HUES6 (cell line): ENCODE measurements around the gene APMAP.
"Not testable (repeated sequence)": the region's sequence is repeated elsewhere in the genome, so short reads cannot be mapped to it uniquely, and the experiment has no call there.

Experiments
- H3K27ac ChIP-seq: 2 replicates; pipeline ENCODE4 v1.7.0; 2013; ENCODE audit warnings: low read depth, mild to moderate bottlenecking, low read length, inconsistent platforms
- H3K27me3 ChIP-seq: 2 replicates; pipeline ENCODE4 v1.6.1; 2013; ENCODE audit warnings: low read length; ENCODE audit not compliant: control insufficient read depth, insufficient read depth
- H3K36me3 ChIP-seq: 2 replicates; pipeline ENCODE4 v1.6.1; 2013; ENCODE audit warnings: low read length; ENCODE audit not compliant: control insufficient read depth, insufficient read depth
- H3K4me1 ChIP-seq: 2 replicates; pipeline ENCODE4 v1.6.1; 2013; ENCODE audit warnings: low read length; ENCODE audit not compliant: control insufficient read depth, insufficient read depth
- H3K4me3 ChIP-seq: 2 replicates; pipeline ENCODE4 v1.5.1; 2013; ENCODE audit warnings: low read depth, low read length
- H3K9ac ChIP-seq: one replicate; pipeline ENCODE4 v1.6.1; 2013; ENCODE audit warnings: mild to moderate bottlenecking, low read length
- H3K9me3 ChIP-seq: 2 replicates; pipeline ENCODE4 v1.6.1; 2013; ENCODE audit warnings: low read depth, low read length; ENCODE audit not compliant: control insufficient read depth, insufficient read depth

The APMAP gene

GRCh38 chr20:25005220-25005619 lies 12.7 kb upstream of the APMAP start:
- Histone ChIP-seq H3K4me1 (no peaks in the 10 kb centered on the region), H3K36me3 (no peaks in the 10 kb centered on the region), H3K27ac (no peak overlapping the region), H3K27me3 (peaks cover 4% of the 10 kb centered on the region; the same call in 1 of the 2 replicates), H3K4me3 (no peak overlapping the region), H3K9ac (no peak overlapping the region), H3K9me3 (peaks cover 3% of the 10 kb centered on the region; the same call in 1 of the 2 replicates)

DNA sequence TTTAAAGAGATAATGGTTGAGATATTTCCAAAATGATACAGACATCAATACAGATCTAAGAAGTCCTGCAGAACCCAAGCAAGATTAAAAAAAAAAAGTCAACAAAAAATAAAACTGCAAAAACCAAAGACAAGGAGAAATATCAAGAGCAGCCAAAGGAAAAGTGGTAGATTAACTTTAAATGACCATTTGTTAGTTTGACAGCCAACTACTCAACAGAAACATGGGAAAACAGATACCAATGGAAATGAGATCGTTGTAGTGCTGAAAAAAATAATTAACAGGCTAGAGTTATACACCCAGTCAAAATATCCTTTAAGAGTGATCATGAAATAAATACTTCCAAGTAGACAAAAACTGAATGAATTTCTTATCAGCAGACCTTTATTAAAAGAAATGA lies 10.5 kb upstream of the APMAP start:
- Histone ChIP-seq H3K9me3 (peaks cover 3% of the 10 kb centered on the region; the same call in 1 of the 2 replicates), H3K36me3 (no peaks in the 10 kb centered on the region), H3K4me3 (no peak overlapping the region), H3K4me1 (no peaks in the 10 kb centered on the region), H3K27me3 (peaks cover 22% of the 10 kb centered on the region), H3K27ac (no peak overlapping the region), H3K9ac (no peak overlapping the region)

DNA sequence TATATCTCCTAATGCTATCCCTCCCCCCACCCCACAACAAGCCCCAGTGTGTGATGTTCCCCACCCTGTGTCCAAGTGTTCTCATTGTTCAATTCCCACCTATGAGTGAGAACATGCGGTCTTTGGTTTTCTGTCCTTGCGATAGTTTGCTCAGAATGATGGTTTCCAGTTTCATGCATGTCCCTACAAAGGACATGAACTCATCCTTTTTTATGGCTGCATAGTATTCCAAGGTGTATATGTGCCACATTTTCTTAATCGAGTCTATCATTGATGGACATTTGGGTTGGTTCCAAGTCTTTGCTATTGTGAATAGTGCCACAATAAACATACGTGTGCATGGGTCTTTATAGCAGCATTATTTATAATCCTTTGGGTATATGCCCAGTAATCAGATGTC lies 8.8 kb upstream of the APMAP start:
- not testable (repeated sequence) for H3K9me3 ChIP-seq, H3K4me1 ChIP-seq, H3K27ac ChIP-seq, H3K9ac ChIP-seq, H3K4me3 ChIP-seq, H3K36me3 ChIP-seq
- peaks cover 30% of the 10 kb centered on the region for H3K27me3 ChIP-seq

DNA sequence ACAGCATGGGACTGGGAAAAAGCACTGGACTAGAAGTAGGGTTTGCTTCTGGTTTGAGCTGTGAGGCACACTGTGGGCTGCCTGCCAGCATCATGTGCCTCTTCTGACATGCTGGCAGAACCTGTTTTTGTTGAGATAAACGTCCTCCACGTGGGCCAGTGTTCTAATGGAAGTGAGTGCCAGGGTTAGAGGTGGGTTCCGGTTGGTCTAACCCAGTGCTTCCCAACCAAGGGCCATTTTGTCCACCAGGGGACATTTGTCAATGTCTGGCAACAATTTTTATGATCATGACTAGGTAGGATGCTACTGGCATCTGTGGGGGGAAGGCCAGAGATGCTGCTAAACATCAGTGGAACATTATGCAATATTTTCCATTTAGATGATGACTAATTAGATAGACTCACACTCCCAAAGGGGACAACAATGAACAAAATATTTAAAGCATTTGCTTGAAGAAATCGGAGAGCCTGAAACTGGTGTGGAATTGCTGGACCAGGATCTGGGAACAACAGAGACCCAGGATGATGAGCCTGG lies 7.8 kb upstream of the APMAP start:
- Histone ChIP-seq H3K9ac (no peak overlapping the region), H3K9me3 (peaks cover 3% of the 10 kb centered on the region; the same call in 1 of the 2 replicates), H3K4me3 (no peak overlapping the region), H3K27me3 (peaks cover 30% of the 10 kb centered on the region), H3K36me3 (no peaks in the 10 kb centered on the region), H3K4me1 (no peaks in the 10 kb centered on the region), H3K27ac (no peak overlapping the region)

GRCh38 chr20:24999568-24999967 lies 7.0 kb upstream of the APMAP start:
- Histone ChIP-seq H3K4me1 (no peaks in the 10 kb centered on the region; the same call in 1 of the 2 replicates), H3K27me3 (peaks cover 30% of the 10 kb centered on the region), H3K9ac (no peak overlapping the region), H3K36me3 (no peaks in the 10 kb centered on the region), H3K4me3 (no peak overlapping the region), H3K27ac (no peak overlapping the region), H3K9me3 (peaks cover 3% of the 10 kb centered on the region; the same call in 1 of the 2 replicates)

DNA sequence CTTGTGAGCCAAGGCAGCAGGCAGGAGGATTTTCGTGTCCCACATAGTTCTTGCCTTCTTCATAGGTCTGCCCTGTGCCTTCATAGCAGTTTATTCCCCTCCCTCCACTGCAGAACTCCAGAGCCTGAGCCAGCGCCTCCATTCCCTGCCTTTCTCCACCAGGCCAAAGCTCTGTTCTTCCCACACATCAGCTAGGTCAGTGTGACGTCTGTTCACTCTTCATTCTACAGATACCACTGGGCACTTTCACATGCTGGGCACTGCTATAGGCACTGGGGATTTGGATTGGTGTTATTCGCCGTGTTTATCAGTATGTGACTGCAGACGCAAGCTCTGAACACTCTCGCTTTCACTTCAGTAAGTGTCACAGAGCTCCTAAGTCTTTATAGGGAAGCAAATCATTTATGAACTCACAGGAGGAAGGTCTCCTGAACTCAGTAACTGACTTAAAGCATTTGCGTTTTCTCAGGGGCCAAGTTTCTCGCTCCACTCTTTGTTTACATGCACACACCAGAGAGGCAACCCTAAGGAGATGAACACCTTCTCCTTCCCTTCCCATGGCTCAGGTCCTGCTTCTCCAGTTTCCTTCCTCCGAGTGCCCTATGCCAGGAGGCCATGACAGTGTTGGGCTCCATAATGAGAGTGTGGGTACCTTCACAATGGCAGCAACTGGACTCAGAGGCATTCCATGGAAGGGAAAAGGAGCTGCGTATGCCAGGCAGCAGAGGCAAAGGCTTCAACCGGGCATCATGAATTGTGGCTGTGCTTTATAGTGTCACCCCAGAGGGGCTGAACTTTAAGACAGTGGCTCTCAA lies 6.3 kb upstream of the APMAP start:
- Histone ChIP-seq H3K9ac (no peak overlapping the region), H3K4me1 (no peaks in the 10 kb centered on the region; the same call in 1 of the 2 replicates), H3K4me3 (no peak overlapping the region), H3K9me3 (peaks cover 3% of the 10 kb centered on the region; the same call in 1 of the 2 replicates), H3K36me3 (no peaks in the 10 kb centered on the region), H3K27me3 (peaks cover 30% of the 10 kb centered on the region), H3K27ac (no peak overlapping the region)

DNA sequence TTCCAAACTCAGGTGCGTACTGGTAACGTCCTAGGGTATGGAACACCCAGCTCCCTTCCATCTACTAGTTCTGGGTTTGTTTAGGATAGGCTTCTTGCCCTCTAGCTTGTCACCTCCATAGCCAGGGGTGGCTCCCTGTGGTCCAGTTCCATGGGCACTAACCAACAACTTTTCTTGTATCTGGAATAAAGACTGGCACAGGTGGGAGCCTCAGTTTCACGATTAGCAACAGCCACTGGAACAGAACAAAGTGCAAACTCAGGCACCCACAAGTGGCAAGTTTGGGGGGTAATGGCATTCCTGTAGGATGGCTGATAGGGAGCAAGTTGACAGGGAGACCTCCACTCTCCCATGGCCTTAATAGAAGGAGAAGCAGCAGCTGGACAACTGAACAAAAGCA lies 5.6 kb upstream of the APMAP start:
- Histone ChIP-seq H3K4me1 (no peaks in the 10 kb centered on the region; the same call in 1 of the 2 replicates), H3K27me3 (peaks cover 30% of the 10 kb centered on the region), H3K9me3 (peaks cover 3% of the 10 kb centered on the region; the same call in 1 of the 2 replicates)

DNA sequence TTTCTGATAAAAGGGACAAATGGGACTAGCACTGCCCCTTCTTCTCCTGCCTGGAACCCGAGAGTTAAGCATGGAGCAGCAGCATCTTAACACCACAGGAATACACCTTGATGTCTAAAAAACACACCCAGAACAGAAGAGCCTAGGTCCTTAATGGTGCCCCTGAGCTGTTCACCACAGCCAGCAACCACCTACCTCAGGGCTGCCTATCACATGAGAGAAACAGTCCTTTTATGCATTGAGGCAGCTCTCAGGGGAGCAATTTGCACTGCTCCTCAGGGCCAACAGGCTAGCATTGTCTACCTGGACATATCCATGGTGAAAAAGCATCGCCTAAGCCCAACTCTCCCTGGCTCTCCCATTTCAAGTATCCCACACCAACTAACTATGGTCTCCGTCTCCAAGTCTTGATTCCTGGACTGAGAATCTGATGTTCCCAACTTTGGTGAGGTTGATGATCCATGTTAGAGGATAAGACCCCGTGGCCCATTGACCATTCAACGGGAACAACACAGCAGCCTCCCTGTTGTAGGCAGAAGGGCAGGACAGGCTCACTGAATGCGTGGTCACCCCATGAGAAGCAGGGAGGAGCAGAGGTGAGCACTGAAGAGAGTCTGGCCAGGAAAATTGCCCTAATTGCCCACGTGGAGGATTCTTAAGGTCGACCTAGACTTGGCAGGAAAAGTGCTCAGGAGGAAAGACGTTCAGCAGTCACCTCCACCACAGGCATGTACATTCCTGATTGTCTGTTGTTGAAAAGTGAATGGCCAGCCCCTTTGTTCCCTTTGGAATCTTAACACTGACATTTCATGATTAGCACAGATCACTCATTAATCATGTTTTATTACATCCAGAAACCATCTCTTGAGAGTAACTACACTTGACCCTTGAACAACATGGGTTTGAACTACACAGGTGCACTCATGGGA lies 4.2 kb upstream of the APMAP start:
- peaks cover 30% of the 10 kb centered on the region for H3K27me3 ChIP-seq
- no peak overlapping the region for H3K27ac ChIP-seq
- no peaks in the 10 kb centered on the region for H3K9me3 ChIP-seq
- no peaks in the 10 kb centered on the region for H3K36me3 ChIP-seq
- H3K9ac ChIP-seq = no peak overlapping the region
- H3K4me3 ChIP-seq = no peak overlapping the region
- H3K4me1 ChIP-seq = peaks cover 1% of the 10 kb centered on the region; the same call in 1 of the 2 replicates

More for the DNA sequence above, 5.6 kb upstream of the APMAP start:
- Histone ChIP-seq H3K9ac (no peak overlapping the region), H3K36me3 (no peaks in the 10 kb centered on the region), H3K4me3 (no peak overlapping the region), H3K27ac (no peak overlapping the region)

- no peaks in the 10 kb centered on the region for H3K9me3 ChIP-seq
- peaks cover 9% of the 10 kb centered on the region; the same call in 1 of the 2 replicates for H3K4me1 ChIP-seq
- H3K27ac ChIP-seq = no peak overlapping the region
- H3K9ac ChIP-seq = no peak overlapping the region
- H3K27me3 ChIP-seq = peaks cover 30% of the 10 kb centered on the region
- no peak overlapping the region for H3K4me3 ChIP-seq
- no peaks in the 10 kb centered on the region for H3K36me3 ChIP-seq
Measured at GRCh38 chr20:24995741-24996448, 3.3 kb upstream of the APMAP start.
